ENCODE data around the gene FGF11. TPM values are rescaled to one million over a fixed set of nuclear protein-coding genes. Genes with fewer than 3 reads are reported as not detected.

The FGF11 gene
- polyA plus RNA-seq, 2 of the 4 experiments (the other 2 are of a cell fraction): 1.4 to 1.8 TPM

- DNase-seq (ENCODE audit: low read depth in 1 of 2, low spot score in 1 of 2) (no peak), FAIRE-seq (no peak), ATAC-seq (no peak)
- 91% methylated on average over 23 of the region's 23 CpGs for WGBS (ENCODE audit: missing lambda C conversion rate)
- H3K4me2 ChIP-seq: no peak overlapping the region
- no peaks in the 10 kb centered on the region for H3K9me3 ChIP-seq
- ChIA-PET POLR2A (no interaction called here), CTCF (interaction anchor here (0.8 to 2.1 kb wide), 2 partner anchors 9 to 21 kb away, joined by 3 to 9 read pairs; no protein-coding TSS in a partner anchor)
- H3K27ac ChIP-seq: no peak overlapping the region
- H3K4me3 ChIP-seq: no peak overlapping the region
- TF ChIP-seq EP300 (IDR thresholded peaks at IDR 0.05) (no peak), HOXB5 (CRISPR knock-in tag; IDR thresholded peaks at IDR 0.05) (no peak), JUN (IDR thresholded peaks at IDR 0.05) (no peak)
- 0 out of 3 replicates have a peak, but pooled peaks cover 3% of the 10 kb centered on the region for H3K4me1 ChIP-seq
Observed at GRCh38 chr17:7415784-7416183, 23.5 kb upstream of the FGF11 start.

- POLR2A ChIA-PET: no interaction called here
- DNase-seq (ENCODE audit: low read depth in 1 of 2, low spot score in 1 of 2) (no peak), ATAC-seq (peak in 1 of 2 experiments; percentile 10; a peak in 2 of 6 replicates), FAIRE-seq (no peak)
- H3K4me1 ChIP-seq: 0 out of 3 replicates have a peak, but pooled peaks cover 3% of the 10 kb centered on the region
- WGBS (ENCODE audit: missing lambda C conversion rate): 57% methylated on average over 6 of the region's 6 CpGs
- H3K4me3 ChIP-seq: no peak overlapping the region
- H3K27ac ChIP-seq: no peak overlapping the region
- no peak overlapping the region for H3K4me2 ChIP-seq
- H3K9me3 ChIP-seq: no peaks in the 10 kb centered on the region
- TF ChIP-seq RAD21 (conservative IDR thresholded peaks at IDR 0.05 in 1 of 2, IDR thresholded peaks at IDR 0.05 in 1 of 2) (peak in 1 of 2 experiments; percentile 35; a peak in 2 of 5 replicates), PHF8 (IDR thresholded peaks at IDR 0.05; ENCODE audit: borderline replicate concordance, low read depth) (no peak), EP300 (IDR thresholded peaks at IDR 0.05) (no peak), HOXB5 (CRISPR knock-in tag; IDR thresholded peaks at IDR 0.05) (no peak), MAZ (IDR thresholded peaks at IDR 0.05; ENCODE audit: borderline replicate concordance, low read depth, low read length) (no peak), NR3C1 (IDR thresholded peaks at IDR 0.05) (no peak)
- TF ChIP-seq, protein P1, sequence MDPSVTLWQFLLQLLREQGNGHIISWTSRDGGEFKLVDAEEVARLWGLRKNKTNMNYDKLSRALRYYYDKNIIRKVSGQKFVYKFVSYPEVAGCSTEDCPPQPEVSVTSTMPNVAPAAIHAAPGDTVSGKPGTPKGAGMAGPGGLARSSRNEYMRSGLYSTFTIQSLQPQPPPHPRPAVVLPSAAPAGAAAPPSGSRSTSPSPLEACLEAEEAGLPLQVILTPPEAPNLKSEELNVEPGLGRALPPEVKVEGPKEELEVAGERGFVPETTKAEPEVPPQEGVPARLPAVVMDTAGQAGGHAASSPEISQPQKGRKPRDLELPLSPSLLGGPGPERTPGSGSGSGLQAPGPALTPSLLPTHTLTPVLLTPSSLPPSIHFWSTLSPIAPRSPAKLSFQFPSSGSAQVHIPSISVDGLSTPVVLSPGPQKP (IDR thresholded peaks at IDR 0.05; ENCODE audit: low read depth, low read length): no peak
- CTCF ChIA-PET: interaction anchor here (0.8 to 2.1 kb wide), 2 partner anchors 10 to 20 kb away, joined by 3 to 9 read pairs; no protein-coding TSS in a partner anchor
Observed at GRCh38 chr17:7416323-7416722, 23.0 kb upstream of the FGF11 start.

GRCh38 chr17:7417056-7417655, 22.2 kb upstream of the FGF11 start:
- H3K4me2 ChIP-seq: no peak overlapping the region
- no peak overlapping the region for H3K27ac ChIP-seq
- FAIRE-seq (no peak), DNase-seq (ENCODE audit: low read depth in 1 of 2, low spot score in 1 of 2) (no peak), ATAC-seq (no peak)
- no peak for TF ChIP-seq TP53 (CRISPR knock-in tag; IDR thresholded peaks at IDR 0.05)
- TF ChIP-seq, protein P2, sequence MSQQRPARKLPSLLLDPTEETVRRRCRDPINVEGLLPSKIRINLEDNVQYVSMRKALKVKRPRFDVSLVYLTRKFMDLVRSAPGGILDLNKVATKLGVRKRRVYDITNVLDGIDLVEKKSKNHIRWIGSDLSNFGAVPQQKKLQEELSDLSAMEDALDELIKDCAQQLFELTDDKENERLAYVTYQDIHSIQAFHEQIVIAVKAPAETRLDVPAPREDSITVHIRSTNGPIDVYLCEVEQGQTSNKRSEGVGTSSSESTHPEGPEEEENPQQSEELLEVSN (IDR thresholded peaks at IDR 0.05; ENCODE audit: borderline replicate concordance, low read depth): no peak
- no peak for TF ChIP-seq JUN (IDR thresholded peaks at IDR 0.05)
- no peak for TF ChIP-seq POLR2AphosphoS2 (conservative IDR thresholded peaks at IDR 0.05; ENCODE audit: low read length)
- TF ChIP-seq EHF (CRISPR knock-in tag; IDR thresholded peaks at IDR 0.05): no peak
- no peak for TF ChIP-seq NR3C1 (IDR thresholded peaks at IDR 0.05)
- no peak for TF ChIP-seq HDAC2 (IDR thresholded peaks at IDR 0.05)
- no peak for TF ChIP-seq CBX8 (IDR thresholded peaks at IDR 0.05)
- TF ChIP-seq, protein P3, sequence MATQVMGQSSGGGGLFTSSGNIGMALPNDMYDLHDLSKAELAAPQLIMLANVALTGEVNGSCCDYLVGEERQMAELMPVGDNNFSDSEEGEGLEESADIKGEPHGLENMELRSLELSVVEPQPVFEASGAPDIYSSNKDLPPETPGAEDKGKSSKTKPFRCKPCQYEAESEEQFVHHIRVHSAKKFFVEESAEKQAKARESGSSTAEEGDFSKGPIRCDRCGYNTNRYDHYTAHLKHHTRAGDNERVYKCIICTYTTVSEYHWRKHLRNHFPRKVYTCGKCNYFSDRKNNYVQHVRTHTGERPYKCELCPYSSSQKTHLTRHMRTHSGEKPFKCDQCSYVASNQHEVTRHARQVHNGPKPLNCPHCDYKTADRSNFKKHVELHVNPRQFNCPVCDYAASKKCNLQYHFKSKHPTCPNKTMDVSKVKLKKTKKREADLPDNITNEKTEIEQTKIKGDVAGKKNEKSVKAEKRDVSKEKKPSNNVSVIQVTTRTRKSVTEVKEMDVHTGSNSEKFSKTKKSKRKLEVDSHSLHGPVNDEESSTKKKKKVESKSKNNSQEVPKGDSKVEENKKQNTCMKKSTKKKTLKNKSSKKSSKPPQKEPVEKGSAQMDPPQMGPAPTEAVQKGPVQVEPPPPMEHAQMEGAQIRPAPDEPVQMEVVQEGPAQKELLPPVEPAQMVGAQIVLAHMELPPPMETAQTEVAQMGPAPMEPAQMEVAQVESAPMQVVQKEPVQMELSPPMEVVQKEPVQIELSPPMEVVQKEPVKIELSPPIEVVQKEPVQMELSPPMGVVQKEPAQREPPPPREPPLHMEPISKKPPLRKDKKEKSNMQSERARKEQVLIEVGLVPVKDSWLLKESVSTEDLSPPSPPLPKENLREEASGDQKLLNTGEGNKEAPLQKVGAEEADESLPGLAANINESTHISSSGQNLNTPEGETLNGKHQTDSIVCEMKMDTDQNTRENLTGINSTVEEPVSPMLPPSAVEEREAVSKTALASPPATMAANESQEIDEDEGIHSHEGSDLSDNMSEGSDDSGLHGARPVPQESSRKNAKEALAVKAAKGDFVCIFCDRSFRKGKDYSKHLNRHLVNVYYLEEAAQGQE (IDR thresholded peaks at IDR 0.05): no peak
- TF ChIP-seq ZC3H11A (IDR thresholded peaks at IDR 0.05): no peak
- TF ChIP-seq HOXA7 (CRISPR knock-in tag; IDR thresholded peaks at IDR 0.05): no peak
- no peak for TF ChIP-seq KDM1A (IDR thresholded peaks at IDR 0.05; ENCODE audit: low read depth)
- TF ChIP-seq FOSB (CRISPR knock-in tag; IDR thresholded peaks at IDR 0.05): no peak
- no peak for TF ChIP-seq NPAS2 (CRISPR knock-in tag; IDR thresholded peaks at IDR 0.05; ENCODE audit: borderline replicate concordance)
- no peak for TF ChIP-seq HEYL (CRISPR knock-in tag; IDR thresholded peaks at IDR 0.05)
- no peak for TF ChIP-seq EP300 (IDR thresholded peaks at IDR 0.05)
- WGBS (ENCODE audit: missing lambda C conversion rate): 95% methylated on average over 54 of the region's 54 CpGs
- ChIA-PET CTCF (interaction anchor here (0.8 to 2.1 kb wide), 2 partner anchors 19 to 144 kb away, joined by 3 to 9 read pairs; no protein-coding TSS in a partner anchor), POLR2A (no interaction called here)
- no peak overlapping the region for H3K4me3 ChIP-seq
- no peaks in the 10 kb centered on the region for H3K9me3 ChIP-seq
- H3K4me1 ChIP-seq: 0 out of 3 replicates have a peak, but pooled peaks cover 3% of the 10 kb centered on the region
